HG02884 (cell line): ENCODE data around the gene FZR1.
"Not testable (repeated sequence)": the region's sequence is repeated elsewhere in the genome, so short reads cannot be mapped to it uniquely, and the experiment has no call there.

Experiments
- ATAC-seq: cut with Tn5 transposase; IDR thresholded peaks from one replicate; pipeline ENCODE4 v1.9.1; 2021; ENCODE audit warnings: mild to moderate bottlenecking, moderate library complexity; ENCODE audit not compliant: unreplicated experiment

Gene FZR1

GRCh38 chr19:3494051-3494450, 12.1 kb upstream of the FZR1 start:
- ATAC-seq: no peak

- no peak for ATAC-seq
These were observed 11.6 kb upstream of the FZR1 start for GRCh38 chr19:3494559-3494958.

GRCh38 chr19:3496392-3497273, 9.5 kb upstream of the FZR1 start:
- no peak for ATAC-seq

- ATAC-seq: no peak
These were observed 8.2 kb upstream of the FZR1 start for GRCh38 chr19:3497757-3498520.

- no peak for ATAC-seq
These were observed 6.2 kb upstream of the FZR1 start for GRCh38 chr19:3499738-3500428.

GRCh38 chr19:3500429-3501101, 5.5 kb upstream of the FZR1 start, which contains the start of gene DOHH:
TSS of gene DOHH (minus strand) at chr19:3500674. CDS start at chr19:3496814, 3,860 bp downstream.
- peak; percentile 71 for ATAC-seq

GRCh38 chr19:3501780-3502179, 4.3 kb upstream of the FZR1 start:
- no peak for ATAC-seq

GRCh38 chr19:3503036-3503572, 3.0 kb upstream of the FZR1 start:
- no peak for ATAC-seq

- ATAC-seq: no peak
These were observed 1.4 kb upstream of the FZR1 start for GRCh38 chr19:3504735-3505134.

GRCh38 chr19:3506384-3507340, 551 bp downstream of the FZR1 start:
- no peak for ATAC-seq

- no peak for ATAC-seq
These were observed 1.4 kb downstream of the FZR1 start for GRCh38 chr19:3507371-3508120.

GRCh38 chr19:3508121-3508661, 2.1 kb downstream of the FZR1 start:
- not testable (repeated sequence) for ATAC-seq

- ATAC-seq: no peak
These were observed 2.8 kb downstream of the FZR1 start for GRCh38 chr19:3508771-3509535.

GRCh38 chr19:3509566-3509989, 3.5 kb downstream of the FZR1 start:
- ATAC-seq: no peak

- no peak for ATAC-seq
These were observed 4.6 kb downstream of the FZR1 start for GRCh38 chr19:3510727-3511126.

GRCh38 chr19:3511506-3512251, 5.6 kb downstream of the FZR1 start:
- ATAC-seq: no peak
